8988T (cell line): ENCODE data around the gene FYTTD1.

Experiments
- DNase-seq: peaks from one replicate; pipeline ENCODE4 v3.0.0; 2011

The FYTTD1 gene

DNA sequence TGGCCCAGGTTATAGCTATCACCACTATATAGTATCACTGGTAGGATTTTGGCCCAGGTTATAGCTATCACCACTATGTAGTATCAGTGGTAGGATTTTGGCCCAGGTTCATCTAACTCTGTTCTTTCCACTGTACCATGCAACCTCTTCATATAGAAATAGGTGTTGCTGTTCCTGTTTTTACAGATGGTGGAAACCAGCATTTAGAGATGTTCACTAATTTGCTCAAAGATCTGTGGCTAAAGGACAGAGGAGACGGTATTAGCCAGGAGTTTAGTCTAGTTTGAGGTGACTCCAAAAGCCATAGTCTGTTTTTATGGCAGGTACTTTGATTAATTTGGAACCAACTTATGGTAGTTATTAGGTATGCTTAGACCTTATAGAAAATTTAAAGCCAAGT, 44.4 kb downstream of the FYTTD1 start:
- no peak for DNase-seq

DNA sequence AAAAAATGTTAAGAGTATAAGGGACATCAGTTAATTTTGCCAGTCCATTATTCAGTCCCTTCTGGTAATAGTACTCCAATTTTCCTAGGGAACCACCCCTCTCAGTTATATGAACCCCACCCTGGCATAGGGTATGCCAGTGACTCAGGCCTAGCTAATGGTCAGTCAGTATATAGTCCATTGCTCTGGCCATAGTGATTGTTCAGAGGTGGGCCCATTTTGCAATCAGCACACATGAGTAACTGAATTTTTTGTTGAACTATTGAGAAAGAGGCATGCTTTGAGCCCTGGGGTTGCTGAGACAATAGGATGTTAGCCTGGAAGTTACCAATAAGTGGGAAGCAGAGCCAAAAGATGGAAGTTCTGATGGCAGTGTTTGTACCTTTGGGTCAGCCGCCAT, 45.5 kb downstream of the FYTTD1 start:
- DNase-seq: no peak

DNA sequence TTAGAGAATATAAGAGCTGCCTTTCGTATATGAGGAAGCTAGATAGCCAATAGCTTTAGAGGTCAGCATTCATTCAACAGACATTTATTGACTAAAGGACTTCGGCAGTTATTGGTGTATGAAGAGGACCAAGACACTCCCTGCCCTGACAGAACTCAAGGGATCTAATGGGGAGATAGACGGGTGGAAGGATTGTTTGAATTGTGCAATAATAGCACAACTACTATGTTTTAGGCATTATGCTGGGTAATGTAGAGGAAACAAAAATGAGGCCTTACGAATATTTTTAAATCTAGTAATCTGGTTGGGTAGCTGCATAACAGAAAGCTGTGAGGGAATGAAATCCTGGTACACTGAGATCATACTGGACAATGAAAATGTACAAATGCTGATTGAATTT, 46.4 kb downstream of the FYTTD1 start:
- no peak for DNase-seq

DNA sequence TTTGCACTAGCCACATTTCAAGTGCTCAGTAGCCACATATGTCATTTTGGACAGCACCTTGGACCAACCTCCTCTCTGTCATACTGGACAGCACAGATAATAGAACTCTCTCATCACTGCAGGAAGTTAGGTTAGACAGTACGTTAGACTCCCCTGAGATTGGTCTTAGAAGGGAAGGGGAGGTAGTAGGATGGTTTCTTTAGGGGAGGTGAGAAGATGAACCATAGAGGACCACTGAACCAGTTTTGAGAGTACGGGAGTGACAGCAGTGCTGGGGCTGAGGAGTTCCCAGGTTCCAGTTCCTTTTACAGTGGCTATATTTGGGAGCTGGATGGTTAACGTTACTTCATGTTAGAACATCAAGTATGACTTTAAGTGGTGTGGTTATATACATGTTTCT, 49.2 kb downstream of the FYTTD1 start:
- no peak for DNase-seq

DNA sequence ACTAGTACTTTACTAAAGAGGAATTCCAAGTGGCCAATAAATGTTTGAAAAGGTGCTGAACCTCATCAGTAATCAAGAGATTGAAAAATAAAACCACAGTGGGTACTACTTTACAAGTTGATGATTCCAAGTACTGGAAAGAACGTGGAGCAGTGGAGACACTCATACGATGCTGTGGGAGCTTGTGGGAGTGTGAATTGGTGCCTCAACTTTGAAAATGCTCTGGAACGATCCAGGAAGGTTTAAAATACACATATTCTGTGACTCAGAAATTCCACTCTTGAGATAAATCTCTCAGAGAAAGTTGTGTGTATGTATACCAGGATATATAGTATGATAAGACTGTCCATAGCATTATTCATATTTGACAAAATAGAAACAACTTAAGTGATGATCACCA, 50.7 kb downstream of the FYTTD1 start:
- DNase-seq: no peak

DNA sequence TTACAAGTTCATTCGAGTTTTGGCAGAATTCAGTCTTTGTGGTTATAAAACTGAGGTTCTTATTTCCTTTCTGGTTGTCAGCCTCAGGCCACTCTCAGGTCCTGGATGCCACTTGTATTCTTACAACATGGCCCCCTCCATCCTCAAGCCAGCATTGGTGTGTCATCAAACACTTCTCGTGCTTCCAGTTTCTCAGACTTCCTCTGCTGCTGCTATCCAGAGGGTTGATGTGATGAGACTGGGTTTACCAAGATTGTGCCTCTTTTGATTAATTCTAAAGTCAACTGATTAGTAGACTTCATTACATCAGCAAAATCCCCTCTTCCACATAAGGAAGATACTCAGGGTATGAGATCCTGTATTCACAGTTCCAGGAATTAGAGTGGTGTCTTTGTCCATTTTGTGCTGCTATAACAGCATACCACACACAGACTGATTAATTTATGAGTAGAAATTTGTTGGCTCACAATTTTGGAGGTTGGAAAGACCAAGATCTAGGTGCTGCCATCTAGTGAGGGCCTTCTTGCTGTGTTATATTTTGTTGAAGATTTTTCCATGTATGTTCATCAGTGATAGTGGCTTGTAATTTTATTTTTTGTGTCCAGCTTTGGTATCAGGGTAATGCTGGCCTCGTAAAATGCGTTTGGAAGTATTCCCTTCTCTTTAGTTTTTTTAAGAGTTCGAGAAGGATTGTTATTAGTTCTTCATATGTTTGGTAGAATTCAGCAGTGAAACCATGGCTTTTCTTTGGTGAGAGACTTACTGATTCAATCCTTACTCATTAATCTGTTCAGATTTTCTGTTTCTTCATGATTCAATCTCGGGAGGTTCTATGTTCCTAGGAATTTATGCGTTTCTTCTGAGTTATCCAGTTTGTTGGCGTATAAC, 52.5 kb downstream of the FYTTD1 start:
- DNase-seq: no peak

DNA sequence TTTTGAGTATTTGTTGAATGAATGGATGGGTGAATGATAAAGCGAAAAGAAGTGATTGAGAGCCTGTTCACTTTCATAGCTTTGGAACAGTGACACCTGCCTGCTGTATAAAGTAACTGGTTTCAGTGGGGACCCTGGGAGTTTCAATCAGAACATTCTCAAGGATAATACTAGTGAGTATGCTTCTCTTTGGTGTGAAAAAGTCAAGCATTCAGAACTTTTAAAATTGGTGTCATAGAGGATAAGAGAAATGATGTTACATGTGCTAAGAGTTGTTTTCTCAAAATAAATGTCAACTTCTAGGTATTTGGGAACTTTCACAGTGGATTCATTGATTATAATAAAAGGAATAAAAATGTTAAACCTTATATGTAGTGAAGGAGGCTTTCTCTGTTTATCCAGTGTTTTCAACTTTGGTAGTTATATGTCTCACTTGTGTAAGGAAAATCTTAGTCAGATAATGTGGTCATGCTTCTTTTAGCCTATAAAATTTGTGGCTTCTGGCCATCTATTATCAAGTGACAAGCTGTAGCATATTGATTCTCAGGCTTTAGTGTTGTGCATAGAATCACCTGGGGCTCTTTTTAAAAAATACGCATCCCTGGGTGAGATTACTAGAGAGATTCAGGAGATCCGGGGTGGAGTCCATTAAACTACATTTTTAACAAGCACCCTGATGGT, 53.2 kb downstream of the FYTTD1 start:
- DNase-seq: no peak

DNA sequence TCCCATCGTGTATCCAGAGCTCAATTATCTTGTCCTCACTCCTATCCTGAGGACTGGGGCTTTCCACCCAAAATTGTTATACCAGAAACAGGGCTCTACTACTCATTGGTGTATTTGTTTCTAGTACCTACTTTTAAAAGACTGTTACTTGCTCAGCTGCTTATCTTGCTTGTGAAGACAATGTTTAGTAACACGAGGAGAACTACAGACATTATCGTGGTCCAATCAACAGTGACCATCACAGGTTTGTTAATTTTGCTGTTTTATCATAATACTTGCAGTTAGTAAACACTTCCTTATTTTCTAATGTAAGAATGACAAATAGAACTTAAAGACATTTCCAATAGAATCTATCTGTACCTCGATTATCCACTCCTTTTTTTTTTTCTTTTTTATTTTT, 54.8 kb downstream of the FYTTD1 start:
- DNase-seq: no peak

DNA sequence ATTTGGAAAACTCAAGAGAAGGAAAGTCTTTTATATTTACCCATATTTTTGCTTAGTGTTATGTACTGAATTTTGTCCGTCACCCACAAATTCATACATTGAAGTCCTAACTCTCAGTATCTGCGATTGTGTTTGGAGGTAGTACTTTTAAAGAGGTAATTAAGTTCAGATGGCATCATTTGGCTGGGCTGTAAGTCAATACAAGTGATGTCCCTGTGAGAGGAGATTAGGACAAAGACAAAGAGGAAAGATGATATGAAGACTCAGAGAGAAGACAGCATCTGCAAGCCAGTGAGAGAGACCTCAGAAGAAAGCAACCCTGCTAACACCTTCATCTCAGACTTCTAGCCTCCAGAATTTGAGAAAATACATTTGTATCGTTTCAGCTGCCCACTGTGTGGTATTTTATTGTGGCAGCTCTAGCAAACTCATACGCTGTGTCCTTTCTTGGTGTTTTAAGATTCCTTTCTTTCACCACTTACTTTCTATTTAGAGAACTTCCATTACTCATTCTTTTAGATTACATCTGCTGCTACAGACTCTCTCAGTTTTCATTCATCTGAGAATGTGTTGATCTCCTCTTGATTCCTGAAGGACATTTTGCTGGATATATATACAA, 58.4 kb downstream of the FYTTD1 start:
- no peak for DNase-seq

DNA sequence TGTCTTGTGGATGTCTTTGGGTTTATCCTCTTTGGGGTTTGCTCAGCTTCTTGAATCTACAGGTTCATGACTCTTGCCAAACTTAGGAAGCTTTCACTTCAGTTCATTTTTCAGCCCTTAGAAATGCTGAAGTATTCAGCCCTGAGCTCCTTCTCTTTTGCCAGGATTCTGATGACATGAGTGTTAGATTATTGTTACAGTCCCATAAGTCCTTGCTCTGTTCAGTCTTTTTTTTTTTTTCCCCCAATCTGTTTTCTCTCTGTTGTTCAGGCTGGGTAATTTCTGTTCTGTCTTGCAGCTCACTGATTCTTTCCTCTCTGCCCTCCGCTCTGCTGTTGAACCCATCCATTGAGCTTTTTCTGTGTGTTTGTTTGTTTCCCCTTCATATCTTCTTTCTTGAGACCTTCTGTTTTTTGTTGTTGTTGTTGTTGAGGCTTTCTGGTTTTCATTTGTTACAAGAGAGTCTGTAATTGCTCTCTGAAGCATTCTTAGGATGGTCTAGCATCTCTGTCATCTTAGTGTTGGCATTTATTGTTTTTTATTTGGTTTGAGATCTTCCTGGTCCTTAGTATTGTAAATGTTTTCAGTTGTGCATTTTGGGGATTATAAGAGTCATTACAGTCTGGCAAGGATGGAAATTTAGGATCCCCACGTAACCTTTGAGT, 59.8 kb downstream of the FYTTD1 start:
- DNase-seq: no peak

DNA sequence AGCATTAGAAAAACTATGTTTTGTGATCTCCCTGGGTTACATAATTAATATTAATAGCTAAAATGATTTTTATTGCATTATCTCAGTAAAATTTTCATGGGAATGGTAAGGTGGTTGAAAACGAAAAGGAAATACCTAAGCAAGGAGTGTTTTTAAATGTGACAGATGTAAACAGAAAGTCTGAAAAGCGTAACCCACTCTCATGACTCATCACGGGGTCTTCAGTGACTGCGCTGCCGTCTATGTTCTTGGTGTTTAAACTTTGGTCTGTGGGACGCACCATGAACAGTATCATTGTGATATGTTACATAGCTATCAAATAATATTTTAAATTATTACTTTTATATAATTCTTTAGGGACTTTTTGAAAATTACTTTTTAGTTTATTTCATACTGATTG, 61.2 kb downstream of the FYTTD1 start:
- DNase-seq: no peak

DNA sequence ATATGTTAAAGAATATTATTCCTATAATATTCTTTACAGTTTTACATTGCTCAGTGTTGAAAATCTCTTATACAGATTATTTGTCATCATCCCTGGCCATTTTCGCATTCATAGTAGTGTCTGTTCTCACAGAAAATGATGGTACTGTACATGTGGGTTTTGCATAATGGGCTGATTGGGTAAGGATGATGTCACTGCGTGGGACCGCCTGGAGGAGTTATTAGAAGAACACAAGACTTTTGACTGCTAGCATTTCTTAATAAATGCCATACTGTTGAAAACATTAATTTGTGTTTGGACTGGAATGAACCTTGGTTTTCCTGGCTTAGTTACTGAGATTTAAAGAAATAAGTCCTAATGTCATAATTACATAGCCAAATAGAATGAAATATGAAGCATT, 61.7 kb downstream of the FYTTD1 start:
- no peak for DNase-seq

DNA sequence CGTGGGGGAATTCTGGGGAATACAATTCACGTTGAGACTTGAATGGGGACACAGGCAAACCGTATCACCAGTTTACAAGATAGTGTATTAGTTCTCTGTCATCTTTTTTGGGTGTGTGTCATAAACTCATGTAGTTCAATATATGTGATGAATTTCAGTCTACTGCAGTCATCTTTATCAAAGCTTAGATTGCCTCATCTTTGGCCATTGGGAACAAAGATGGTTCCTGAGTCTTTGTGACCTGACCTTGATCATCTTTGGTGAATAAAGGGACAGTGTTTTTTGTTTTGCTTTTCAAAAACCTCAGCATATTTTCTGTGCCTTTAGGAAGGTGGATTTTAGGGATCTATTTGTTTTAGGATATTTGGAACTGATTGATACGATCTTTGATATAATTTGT, 64.7 kb downstream of the FYTTD1 start:
- DNase-seq: no peak

DNA sequence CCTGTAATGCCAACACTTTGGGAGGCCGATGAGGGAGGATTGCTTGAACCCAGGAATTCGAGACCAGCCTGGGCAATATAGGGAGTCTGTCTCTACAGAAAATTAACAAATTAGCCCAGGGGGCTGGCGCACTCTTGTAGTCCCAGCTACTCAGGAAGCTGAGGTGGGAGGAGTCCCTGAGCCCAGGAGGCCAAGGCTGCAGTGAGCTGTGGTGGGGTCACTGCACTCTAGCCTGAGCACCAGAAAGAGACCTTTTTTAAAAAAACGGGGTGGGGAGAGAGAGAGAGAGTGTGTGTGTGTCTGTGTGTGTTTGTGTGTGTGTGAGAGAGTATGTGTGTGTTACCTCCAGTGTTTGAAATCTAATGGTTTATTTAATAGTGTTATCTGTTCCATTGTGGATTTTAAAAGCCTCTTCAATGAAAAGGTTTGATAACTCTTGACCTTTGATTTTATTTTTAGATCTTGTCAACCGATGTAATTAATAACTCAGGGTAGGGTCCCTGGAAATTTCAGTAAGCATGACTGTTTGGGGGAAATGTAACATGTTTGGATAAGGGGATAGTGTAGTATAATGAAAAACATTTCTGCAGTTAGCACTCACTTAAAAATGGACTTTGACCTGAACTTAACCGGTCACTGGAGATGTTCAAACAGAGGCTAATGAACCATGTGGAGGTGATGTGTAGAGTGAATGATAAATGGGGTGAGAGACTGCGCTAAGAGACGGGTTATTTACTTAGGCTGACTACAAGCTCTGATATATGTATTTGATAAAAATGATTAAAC, 71.1 kb downstream of the FYTTD1 start:
- DNase-seq: no peak

DNA sequence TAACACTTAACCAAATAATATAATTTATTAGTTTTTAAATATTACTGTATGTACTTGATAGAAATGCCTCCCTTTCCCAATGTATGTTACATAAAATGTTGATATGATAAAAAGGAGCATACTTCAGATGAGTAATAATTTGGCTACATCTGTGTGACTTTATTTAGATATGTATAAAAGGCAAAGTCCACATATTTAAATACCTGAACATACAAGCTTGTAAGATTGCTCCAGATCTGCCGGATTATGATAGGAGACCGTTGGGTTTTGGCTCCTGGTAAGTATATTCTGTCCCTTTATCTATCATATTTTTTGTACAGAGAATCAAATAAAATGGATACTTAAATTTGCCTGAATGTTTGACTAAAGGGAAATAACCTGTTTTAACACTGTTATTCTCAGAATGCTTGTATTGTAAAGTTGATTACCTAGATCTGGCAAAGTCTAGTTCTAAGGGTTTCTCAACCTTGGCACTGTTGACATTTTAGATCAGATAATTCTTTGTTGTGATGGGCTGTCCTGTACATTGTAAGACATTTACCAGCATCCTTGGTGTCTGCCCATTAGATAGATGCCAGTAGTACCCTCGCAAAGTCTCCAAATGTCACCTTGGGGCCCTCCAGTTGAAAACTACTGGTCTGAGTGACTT, 79.8 kb downstream of the FYTTD1 start:
- no peak for DNase-seq

DNA sequence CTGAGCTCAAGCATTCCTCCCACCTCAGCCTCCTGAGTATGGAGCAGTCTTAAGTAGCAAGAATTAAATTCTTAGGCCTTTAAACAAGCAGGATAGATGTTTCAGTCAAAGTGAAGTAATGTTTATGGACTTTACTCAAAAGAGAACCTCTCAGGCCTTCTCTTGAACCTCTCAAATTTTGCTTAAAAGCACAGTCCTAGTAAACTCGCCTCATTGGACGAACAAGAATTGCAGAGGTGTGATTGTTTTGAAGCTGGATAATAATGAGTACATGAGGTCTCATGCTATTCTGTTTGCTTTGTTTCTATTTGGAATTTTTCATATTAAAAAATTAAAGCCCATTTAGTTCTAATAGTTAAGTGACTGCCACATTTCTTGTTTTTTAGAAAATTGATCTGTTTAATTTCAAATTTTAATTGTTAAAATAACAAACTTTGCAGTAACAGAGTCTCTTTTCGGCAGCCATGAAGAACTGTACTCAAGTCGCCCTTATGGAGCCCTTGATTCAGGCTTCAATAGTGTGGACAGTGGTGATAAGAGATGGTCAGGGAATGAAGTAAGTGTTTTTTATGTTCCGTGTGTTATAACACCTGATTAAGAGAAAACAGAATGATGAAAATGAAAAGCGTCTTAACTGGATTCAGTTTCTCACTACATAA, 80.8 kb downstream of the FYTTD1 start:
- no peak for DNase-seq

DNA sequence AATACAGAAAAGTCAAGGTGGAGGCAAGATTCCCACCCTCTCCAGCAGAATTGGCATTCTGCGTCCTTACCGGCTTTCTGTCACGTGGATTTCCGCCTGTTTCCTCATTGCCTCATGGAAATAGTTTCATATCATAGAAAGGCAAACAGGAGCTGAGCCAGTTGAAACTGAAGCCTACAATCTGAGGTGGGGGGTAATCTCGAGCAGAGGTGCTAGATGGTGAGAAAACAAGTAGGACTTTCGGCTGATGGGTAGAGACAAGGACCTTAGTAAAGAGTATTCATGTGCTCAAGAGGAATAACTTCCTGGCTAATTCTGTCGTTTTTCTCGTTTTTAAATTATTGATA, 81.3 kb downstream of the FYTTD1 start:
- no peak for DNase-seq

DNA sequence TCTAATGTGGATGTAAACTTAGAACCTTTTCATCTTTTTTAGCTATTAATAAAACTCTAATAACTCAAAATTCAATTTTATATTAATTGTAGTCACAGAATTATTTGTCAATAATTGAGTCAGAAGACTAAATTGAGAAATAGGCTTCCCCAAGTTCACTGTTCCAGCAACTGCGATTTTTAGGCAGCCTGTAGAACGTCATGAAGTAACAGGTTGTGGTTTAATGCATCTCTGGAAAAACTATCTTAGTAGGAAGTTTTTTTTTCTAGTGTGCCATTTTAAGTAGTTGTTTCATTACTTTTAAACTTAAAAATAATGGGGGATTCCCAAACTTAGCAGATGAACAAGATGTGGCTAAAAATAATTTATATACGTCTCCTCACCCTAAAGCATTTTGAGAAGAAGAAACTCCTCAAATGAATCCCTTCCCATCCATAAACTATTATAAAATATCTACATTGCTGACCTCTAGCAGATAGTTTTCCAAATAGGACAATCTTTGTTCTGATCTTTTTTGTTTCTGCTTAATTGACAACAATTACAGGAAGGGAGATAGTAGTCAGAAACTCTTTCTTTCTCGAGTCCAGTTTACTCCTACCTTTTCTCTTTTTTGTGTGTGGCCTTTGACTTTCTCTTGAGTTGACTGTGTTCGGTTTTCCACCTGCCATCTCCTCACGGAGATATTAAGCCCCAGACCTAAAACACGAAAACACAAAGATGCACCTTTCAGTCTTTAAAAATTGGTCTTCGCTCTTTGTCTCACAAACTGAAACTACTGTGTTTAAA, 84.4 kb downstream of the FYTTD1 start:
- DNase-seq: no peak

DNA sequence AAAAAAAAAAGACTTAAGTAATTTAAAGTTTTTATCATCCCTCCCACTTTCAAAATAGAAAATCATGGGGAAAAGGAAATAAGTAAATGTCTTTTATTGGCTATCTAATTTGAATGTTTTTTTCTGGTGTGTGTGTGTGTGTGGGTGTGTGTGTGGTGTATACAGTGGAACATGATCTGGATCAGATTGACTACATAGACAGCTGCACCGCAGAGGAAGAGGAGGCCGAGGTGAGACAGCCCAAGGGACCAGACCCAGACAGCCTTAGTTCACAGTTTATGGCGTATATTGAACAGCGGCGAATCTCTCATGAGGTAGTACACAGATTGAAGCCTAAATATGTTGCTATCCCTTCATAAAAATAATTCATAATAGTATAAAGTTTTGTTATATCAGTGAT, 85.8 kb downstream of the FYTTD1 start:
- DNase-seq: no peak

DNA sequence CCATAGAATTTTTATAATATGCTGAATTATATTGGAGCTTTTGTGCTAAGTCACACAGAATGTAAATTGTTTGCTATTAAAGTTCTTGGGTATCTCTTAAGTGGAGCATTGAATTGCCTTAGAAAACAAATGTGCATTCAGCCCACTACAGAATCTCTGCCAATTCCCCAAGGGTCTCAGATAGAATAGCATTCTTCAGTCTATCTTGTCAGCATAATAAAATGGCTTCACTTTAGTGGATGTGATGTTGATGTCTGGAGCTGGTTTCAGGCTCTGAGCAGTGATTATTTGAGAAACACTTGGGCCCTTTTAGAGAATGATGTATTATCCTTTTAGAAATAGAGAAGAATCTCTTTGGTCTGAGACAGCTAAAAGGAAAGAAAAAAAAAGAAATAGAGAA, 86.6 kb downstream of the FYTTD1 start:
- DNase-seq: no peak
